ENCODE data around the gene CABP1. TPM values are rescaled to one million over a fixed set of nuclear protein-coding genes. Genes with fewer than 3 reads are reported as not detected.

The CABP1 gene
- total and polyA plus RNA-seq, 9 of the 15 experiments (the other 6 are each of a cell fraction or from before 2014, with no cell fraction given), result not detected

- TF ChIP-seq BHLHE40 (IDR thresholded peaks at IDR 0.05; ENCODE audit: low read length) (peak; percentile 62), DEAF1 (CRISPR knock-in tag; IDR thresholded peaks at IDR 0.05) (no peak), MNT (conservative IDR thresholded peaks at IDR 0.05) (peak in 1 of 2 experiments; percentile 71; a peak in 2 of 4 replicates), NFIC (IDR thresholded peaks at IDR 0.05) (peak; percentile 30; the same call in 1 of the 2 replicates), ZNF282 (CRISPR knock-in tag; IDR thresholded peaks at IDR 0.05) (no peak), CREB1 (IDR thresholded peaks at IDR 0.05) (no peak), CREB1 (CRISPR knock-in tag; IDR thresholded peaks at IDR 0.05) (peak; percentile 42; the same call in 1 of the 2 replicates), ZNF263 (CRISPR knock-in tag; IDR thresholded peaks at IDR 0.05; ENCODE audit: borderline replicate concordance) (peak; percentile 98), RBM25 (IDR thresholded peaks at IDR 0.05; ENCODE audit: low read depth, low read length, severe bottlenecking) (no peak), ATF1 (CRISPR knock-in tag; IDR thresholded peaks at IDR 0.05) (no peak), ATF1 (tag; IDR thresholded peaks at IDR 0.05) (0 out of 2 replicates have a peak, but pooled peaks have one; percentile 5), ZBTB7A (IDR thresholded peaks at IDR 0.05; ENCODE audit: borderline replicate concordance, control insufficient read depth, low read depth, low read length) (peak; percentile 74; the same call in 1 of the 2 replicates), NCOA1 (IDR thresholded peaks at IDR 0.05; ENCODE audit: low read depth) (0 out of 2 replicates have a peak, but pooled peaks have one; percentile 39), CTBP1 (IDR thresholded peaks at IDR 0.05; ENCODE audit: borderline replicate concordance) (peak; percentile 40; the same call in 1 of the 2 replicates), SAFB (IDR thresholded peaks at IDR 0.05; ENCODE audit: borderline replicate concordance, low read depth, low read length) (0 out of 2 replicates have a peak, but pooled peaks have one; percentile 47), HDAC2 (IDR thresholded peaks at IDR 0.05) (0 out of 2 replicates have a peak, but pooled peaks have one; percentile 56), ZZZ3 (IDR thresholded peaks at IDR 0.05) (no peak), NFATC3 (IDR thresholded peaks at IDR 0.05) (no peak), RBM39 (optimal IDR thresholded peaks at IDR 0.05; ENCODE audit: low read depth, low read length) (no peak)
Observed at GRCh38 chr12:120640861-120641833, 721 bp downstream of the CABP1 start (continued).
